BJ (cell line): ENCODE data around the gene DPP10. TPM values are rescaled to one million over a fixed set of nuclear protein-coding genes. Genes with fewer than 3 reads are reported as not detected.

Experiments used
- CTCF ChIA-PET: fragments of 350-600 bp; formaldehyde crosslinking; extraction: SDS; loops from one replicate; lab custom pipeline; 2021; ENCODE audit warnings: antibody characterized with exemption, inconsistent platforms; lab: Yijun Ruan, JAX
- POLR2A ChIA-PET: fragments of 300-600 bp; sonication (Branson Sonifier 250); formaldehyde crosslinking; extraction: SDS; loops from one replicate; lab custom pipeline; 2021; ENCODE audit warnings: antibody characterized with exemption; lab: Charles Lee
- DNase-seq: peaks from one replicate; pipeline ENCODE4 v3.0.0-alpha.2; 2011; ENCODE audit warnings: low read depth
- H3K27me3 ChIP-seq: 2 replicates; pipeline ENCODE4 v1.6.0; 2011; ENCODE audit warnings: low read length; ENCODE audit not compliant: control insufficient read depth, insufficient read depth
- H3K36me3 ChIP-seq: 2 replicates; pipeline ENCODE4 v1.5.1; 2011; ENCODE audit warnings: low read length; ENCODE audit not compliant: control insufficient read depth, insufficient read depth
- H3K4me3 ChIP-seq: 2 replicates; pipeline ENCODE4 v1.5.1; 2011; ENCODE audit warnings: low read depth, mild to moderate bottlenecking, control low read depth, low read length
- polyA plus RNA-seq: library from polyadenylated mRNA; depleted of rRNA; stranded (reverse); fragments of >200 nt; gene quantifications from 2 replicates; pipeline ENCODE4 v1.2.3, GENCODE V29; 2011
- small RNA-seq: library from RNA; depleted of rRNA; stranded (forward); fragments of <200 nt; gene quantifications from one replicate; pipeline ENCODE3, GENCODE V24; 2012; ENCODE audit warnings: low replicate concordance, low read depth; ENCODE audit not compliant: insufficient read length
- TF ChIP-seq, protein P1 (sequence below): IDR thresholded peaks from 2 replicates; pipeline ENCODE4 v1.5.1; 2011; ENCODE audit warnings: low read depth, mild to moderate bottlenecking, control low read depth, inconsistent platforms, low read length, moderate library complexity; ENCODE audit not compliant: insufficient read depth

DPP10 gene
- polyA plus RNA-seq, 1 experiment, result not detected

DNA sequence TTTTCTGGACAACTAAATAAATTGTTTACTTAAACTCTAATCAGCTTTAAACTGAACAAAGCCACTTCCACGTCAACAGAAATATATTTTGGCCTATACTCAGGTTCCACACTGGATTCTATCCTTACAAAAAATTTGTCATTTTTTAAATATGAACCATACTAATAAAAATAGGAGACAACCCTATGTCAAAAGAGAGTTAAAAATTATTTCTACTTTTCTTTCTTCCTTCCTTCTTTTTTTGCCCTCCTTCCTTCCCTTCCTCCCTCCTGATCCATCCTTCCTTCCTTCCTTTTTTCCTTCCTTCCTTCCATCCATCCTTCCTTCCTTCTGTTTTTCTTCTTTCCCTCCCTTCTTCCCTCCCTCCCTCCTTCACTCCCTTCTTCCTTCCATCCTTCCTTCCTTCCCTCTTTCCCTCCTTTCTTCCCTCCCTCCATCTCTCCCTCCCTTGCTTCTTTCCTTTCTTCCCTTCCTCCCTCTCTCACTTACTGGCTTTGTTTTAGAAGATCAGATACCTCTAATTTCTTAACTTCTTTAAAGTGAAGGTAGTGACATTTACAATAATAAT is 1444.9 kb downstream of the DPP10 start:
- H3K4me3 ChIP-seq, result no peak overlapping the region
- no peak for DNase-seq
- TF ChIP-seq, protein P1, sequence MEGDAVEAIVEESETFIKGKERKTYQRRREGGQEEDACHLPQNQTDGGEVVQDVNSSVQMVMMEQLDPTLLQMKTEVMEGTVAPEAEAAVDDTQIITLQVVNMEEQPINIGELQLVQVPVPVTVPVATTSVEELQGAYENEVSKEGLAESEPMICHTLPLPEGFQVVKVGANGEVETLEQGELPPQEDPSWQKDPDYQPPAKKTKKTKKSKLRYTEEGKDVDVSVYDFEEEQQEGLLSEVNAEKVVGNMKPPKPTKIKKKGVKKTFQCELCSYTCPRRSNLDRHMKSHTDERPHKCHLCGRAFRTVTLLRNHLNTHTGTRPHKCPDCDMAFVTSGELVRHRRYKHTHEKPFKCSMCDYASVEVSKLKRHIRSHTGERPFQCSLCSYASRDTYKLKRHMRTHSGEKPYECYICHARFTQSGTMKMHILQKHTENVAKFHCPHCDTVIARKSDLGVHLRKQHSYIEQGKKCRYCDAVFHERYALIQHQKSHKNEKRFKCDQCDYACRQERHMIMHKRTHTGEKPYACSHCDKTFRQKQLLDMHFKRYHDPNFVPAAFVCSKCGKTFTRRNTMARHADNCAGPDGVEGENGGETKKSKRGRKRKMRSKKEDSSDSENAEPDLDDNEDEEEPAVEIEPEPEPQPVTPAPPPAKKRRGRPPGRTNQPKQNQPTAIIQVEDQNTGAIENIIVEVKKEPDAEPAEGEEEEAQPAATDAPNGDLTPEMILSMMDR, result no peak
- CTCF ChIA-PET, result interaction anchor here (1.1 kb wide), 1 partner anchor 11 kb away, joined by 4 read pairs; no protein-coding TSS in a partner anchor
- H3K36me3 ChIP-seq, result no peaks in the 10 kb centered on the region
- H3K27me3 ChIP-seq, result no peaks in the 10 kb centered on the region
- POLR2A ChIA-PET, result no interaction called here

Small RNA genes lying within 50 kb of the gene (small RNA-seq; reads per million reads assigned to genes)
- 0.84 reads per million for gene RNU2-41P
